COLO668 (cell line): Measurements from ENCODE around the gene EIF3B.
"Not testable (repeated sequence)": the region's sequence is repeated elsewhere in the genome, so short reads cannot be mapped to it uniquely, and the experiment has no call there.

Experiments
- DNase-seq: peaks from one replicate; lab custom pipeline; 2025; ENCODE audit not compliant: unreplicated experiment; lab: John Stamatoyannopoulos, UW

The EIF3B gene

GRCh38 chr7:2399848-2400587, 45.4 kb downstream of the EIF3B start:
- DNase-seq, result peak; percentile 34

- DNase-seq, result no peak
Observed at GRCh38 chr7:2402687-2403013, 48.0 kb downstream of the EIF3B start.

GRCh38 chr7:2403014-2403717, 48.5 kb downstream of the EIF3B start, which contains the start of gene CHST12:
TSS of gene CHST12 (plus strand) at chr7:2403611. CDS start at chr7:2432640, 29,029 bp downstream.
- peak; percentile 99 for DNase-seq

DNA sequence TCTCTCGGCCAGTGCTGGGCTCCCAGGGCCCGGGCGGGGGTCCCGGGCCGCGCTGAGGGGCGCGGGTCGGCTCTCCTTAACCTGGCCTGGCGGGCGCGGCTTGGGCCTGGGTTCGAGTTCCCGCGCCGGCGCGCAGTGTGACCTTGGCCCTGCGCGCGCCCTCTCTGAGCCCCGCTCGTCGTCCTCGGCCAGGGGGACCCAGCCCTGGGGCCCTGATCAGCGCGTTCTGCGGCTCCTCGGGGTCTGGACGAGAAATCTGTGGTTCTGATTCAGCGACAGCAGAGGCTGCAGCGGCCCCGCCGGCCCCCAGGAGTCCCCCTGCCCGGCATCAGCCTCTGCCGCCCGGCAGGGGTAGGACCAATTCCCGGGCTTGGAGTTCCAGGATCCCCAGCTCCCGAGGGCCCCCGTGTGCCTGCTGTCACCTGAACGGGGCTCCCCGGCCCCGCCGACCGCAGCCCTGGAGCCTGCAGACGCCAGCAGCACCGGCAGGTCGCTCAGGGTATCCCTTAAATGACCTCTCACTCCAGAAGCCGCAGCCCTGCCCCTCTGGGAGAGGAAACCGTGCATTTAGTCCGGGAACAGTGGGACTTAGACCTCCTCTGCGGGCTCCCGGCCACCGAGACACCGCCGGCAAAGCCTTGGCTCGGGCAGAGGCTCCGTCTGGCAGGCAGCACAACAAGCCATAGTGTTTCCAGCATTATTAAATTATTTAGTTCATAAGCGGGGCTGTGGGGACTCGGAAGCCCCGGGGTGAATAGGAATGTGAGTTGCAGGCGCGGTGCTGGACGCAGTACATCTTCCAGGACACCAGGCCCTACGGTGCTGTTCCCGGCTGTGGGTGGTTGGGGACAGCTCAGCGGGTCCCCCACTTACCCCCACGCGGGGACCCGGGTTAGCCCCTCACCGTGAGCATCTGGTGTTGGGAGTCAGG, 49.4 kb downstream of the EIF3B start:
- peak; percentile 69 for DNase-seq

- DNase-seq, result no peak
Observed at GRCh38 chr7:2404714-2405119, 50.1 kb downstream of the EIF3B start.

- no peak for DNase-seq
Observed at GRCh38 chr7:2405201-2405600, 50.6 kb downstream of the EIF3B start.

DNA sequence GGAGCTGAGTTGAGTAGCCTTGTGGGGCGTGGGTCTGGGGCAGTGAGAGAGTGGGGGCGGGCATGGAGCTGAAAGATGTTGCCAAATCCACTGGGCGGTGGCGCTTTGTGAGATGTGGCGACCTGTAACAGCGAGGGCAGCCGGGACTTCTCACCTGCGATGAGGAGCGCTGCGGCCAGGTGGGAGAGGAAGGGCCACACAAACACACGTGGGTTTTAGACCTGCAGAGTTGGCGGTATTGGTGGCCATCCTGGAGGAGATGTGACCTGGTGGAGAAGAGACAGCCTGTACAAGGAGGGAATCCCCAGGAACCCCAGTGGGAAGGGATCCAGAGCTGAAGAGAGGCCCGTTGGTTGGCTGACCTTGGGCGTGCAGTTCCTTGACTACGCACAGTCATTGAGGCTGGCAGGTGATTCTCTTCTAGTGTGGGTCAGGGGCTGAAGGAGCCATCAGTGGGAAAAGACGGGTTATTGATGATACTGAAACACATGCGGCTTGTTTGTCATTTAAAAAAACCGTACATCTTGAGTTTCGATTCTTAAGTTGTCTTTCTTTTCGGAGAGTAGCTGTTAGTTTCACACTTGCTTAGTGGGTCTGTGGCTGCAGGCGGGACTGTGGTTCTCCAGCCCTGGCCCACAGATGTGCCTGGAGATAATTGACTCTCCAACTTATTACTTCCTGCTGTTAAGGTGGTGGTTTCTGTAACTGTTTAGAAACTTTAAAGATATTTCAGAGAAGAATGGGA, 51.1 kb downstream of the EIF3B start:
- DNase-seq, result no peak

DNA sequence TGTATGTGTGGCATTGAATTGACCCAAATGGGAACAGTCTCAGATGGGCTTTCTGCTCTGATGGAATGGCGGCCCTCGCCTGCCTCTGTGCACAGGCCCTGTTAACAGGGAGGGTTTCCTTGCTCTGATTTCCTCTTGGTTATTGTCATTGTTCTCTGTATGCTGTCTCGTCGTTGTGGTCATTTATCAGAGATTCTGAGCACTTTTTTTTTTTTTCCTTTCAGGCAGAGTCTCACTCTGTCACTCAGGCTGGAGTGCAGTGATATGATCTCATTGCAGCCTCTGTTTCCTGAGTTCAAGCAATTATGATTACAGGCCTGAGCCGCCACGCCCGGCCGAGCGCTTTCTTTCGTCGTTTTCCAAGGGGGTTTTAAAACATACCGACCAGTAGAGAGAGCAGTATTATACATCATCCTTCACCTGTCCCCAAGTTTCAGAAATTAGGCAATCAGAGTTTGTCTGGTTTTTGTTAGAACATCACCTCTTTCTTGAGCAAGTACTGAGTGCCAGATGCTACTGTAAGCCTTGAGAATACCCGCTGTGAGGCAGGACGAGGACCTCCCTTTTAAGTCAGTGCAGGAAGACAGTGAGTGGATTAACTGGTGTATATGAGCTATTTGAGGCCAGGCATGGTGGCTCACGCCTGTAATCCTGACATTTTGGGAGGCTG, 55.3 kb downstream of the EIF3B start:
- DNase-seq, result no peak

GRCh38 chr7:2411049-2411448, 56.4 kb downstream of the EIF3B start:
- no peak for DNase-seq

GRCh38 chr7:2411815-2412586, 57.4 kb downstream of the EIF3B start:
- DNase-seq, result no peak

DNA sequence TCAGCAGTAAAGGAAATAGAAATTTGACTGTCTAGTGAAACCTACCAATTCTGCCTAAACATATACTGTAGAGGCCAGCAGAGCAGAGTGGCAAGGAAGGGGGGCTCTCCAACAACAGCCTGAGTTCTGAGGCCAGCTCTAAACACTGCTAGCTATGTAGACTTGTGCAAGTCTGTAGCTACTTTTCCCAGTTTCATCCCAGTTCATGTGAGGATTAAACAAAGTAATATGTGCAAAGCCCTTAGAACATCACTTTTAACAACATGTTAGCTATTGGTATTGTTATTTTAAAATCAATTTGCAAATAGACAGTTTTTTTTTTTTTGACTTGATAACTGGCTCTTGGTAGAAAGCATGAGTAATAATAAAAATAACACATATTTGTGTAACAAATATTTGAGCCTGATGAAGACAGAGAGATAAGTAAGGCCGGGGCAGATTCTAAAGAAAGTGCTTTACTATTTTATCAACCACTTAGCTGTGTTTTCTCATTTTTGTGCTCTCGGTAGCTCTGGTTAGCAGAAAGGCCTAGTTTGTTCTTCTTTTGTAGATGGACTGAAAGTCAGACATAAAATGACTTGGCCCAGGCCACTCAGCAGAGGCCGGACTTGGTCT, 58.1 kb downstream of the EIF3B start:
- DNase-seq, result no peak

DNA sequence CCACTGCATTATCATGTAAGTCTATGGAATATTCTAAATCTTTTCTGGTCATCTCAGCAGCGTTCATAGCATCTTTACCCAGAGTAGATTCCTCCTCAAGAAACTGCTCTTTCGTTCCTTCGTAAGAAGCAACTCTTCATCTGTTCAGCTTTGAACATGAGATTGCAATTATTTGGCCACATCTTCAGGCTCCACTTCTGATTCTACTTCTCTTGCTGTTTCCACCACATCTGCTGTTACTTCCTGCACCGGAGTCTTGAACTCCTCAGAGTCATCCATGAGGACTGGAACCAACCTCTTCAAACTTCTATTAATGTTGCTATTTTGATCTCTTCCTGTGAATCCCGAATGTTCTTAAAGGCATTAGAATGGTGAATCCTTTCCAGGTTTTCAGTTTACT, 61.4 kb downstream of the EIF3B start:
- no peak for DNase-seq

- DNase-seq, result no peak
Observed at GRCh38 chr7:2416650-2417049, 62.0 kb downstream of the EIF3B start.

DNA sequence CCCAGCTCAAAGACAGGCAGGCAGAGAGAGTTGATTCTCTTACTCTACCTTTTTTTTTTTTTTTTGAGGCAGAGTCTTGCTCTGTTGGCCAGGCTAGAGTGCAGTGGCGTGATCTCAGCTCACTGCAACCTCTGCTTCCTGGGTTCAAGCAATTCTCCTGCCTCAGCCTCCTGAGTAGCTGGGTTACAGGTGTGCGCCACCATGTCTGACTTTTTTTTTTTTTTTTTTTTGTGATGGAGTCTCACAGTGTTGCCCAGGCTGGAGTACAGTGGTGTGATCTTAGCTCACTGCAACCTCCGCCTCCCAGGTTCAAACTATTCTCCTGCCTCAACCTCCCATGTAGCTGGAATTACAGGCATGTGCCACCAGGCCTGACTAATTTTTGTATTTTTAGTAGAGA, 62.6 kb downstream of the EIF3B start:
- not testable (repeated sequence) for DNase-seq

DNA sequence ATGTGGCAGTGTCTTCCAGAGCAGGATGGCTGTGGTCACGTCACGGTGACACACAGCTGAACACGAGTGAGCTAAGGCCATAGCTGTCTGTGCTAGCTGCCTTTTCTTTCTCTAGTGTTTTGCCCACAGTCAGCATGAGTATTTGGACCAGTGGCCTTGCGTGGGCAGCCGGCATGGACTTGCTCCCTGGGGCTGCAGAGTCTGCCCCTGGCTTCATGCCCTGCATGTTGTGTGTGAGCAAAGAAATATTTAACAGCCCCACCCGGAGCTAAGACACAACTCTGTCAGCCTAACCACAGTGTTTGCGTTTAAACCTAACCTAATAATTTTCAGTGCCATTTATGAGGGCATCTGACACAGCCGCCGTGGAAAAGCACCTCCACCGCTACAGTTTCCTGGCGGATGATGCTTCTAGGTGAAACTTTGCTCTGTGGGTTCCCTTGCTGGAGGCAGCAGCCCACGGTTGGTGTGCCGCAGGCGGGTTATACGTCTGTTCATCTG, 63.4 kb downstream of the EIF3B start:
- no peak for DNase-seq

GRCh38 chr7:2420216-2420933, 65.7 kb downstream of the EIF3B start:
- no peak for DNase-seq

DNA sequence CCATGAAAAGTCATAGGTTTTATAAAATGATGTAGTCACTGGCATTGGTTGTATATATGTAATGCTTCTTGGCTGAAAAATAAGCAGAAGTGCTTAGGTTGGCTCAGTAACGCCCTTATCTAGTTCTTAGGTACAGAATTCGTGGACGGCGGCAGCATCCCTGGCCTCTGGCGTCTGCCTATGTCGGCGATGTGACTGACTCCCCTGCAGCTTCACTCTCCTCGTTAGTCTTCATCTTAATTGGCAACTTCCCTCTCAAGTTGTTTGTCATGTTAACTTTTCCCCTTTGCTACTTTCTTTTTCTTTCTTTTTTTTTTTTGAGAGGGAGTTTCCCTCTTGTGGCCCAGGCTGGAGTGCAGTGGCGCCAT, 67.3 kb downstream of the EIF3B start:
- no peak for DNase-seq

GRCh38 chr7:2425749-2426148, 71.1 kb downstream of the EIF3B start:
- DNase-seq, result peak; percentile 81
